Measurements from ENCODE around the gene SAMD9L.

GRCh38 chr7:93148144-93148543, at the start of gene SAMD9L:
- no peak for TF ChIP-seq CTCF (conservative IDR thresholded peaks at IDR 0.05; ENCODE audit: low read depth, low read length)
- TF ChIP-seq POLR2A (IDR thresholded peaks at IDR 0.05; ENCODE audit: low read depth, low read length) = no peak
- TF ChIP-seq CEBPB (IDR thresholded peaks at IDR 0.05; ENCODE audit: low read depth, low read length) = no peak
- TF ChIP-seq MXI1 (IDR thresholded peaks at IDR 0.05; ENCODE audit: borderline replicate concordance, low read depth, low read length) = no peak
- TF ChIP-seq BHLHE40 (IDR thresholded peaks at IDR 0.05; ENCODE audit: low read depth, low read length) = no peak
- TF ChIP-seq RAD21 (IDR thresholded peaks at IDR 0.05; ENCODE audit: low read length) = no peak
- TF ChIP-seq MAFK (IDR thresholded peaks at IDR 0.05; ENCODE audit: low read depth, low read length) = no peak
- TF ChIP-seq FOS (IDR thresholded peaks at IDR 0.05; ENCODE audit: low read depth, low read length) = no peak
- TF ChIP-seq NFE2L2 (IDR thresholded peaks at IDR 0.05; ENCODE audit: low read depth, low read length) = no peak
- no peak for TF ChIP-seq RFX5 (IDR thresholded peaks at IDR 0.05; ENCODE audit: low read depth, low read length)

Measured in IMR-90 (cell line).